ENCODE data around the gene YWHAE.
"Not testable (repeated sequence)": the region's sequence is repeated elsewhere in the genome, so short reads cannot be mapped to it uniquely, and the experiment has no call there.

YWHAE gene

DNA sequence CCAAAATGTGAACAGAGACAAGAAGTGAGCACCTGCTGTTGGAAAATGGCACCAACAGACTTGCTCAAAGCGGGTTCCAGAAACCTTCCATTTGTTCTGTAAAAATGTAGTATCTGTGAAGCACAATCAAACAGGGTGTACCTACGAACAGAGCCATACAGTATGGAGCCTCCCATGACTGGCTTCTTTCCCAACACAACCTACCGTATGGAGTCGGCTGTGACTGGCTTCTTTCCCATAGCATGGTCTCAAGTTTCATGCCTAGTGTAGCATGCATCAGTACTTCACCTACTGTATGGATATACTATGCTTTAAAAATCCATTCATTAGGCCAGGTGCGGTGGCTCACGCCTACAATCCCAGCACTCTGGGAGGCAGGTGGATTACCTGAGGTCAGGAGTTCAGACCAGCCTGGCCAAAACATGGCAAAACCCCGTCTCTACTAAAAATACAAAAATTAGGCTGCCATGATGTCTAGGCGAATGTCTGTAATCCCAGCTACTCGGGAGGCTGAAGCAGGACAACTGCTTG lies 26.2 kb downstream of the YWHAE start:
- DNase-seq (ENCODE audit: low spot score): no peak

DNA sequence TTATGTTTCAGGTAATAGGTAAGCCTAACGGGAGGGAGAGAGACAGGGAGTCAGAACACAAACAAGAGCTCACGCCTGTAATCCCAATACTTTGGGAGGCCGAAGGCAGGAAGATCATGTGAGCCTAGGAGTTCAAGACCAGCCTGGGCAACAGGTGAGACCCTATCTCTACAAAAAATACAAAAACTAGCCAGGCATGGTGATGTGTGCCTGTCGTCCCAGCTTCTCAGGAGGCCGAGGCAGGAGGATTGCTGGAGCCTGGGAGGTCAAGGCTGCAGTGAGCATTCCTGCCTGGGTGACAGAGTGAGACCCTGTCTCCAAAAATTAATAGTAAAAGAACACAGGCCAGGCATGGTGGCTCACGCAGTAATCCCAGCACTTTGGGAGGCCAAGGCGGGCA lies 27.4 kb downstream of the YWHAE start:
- DNase-seq (ENCODE audit: low spot score): no peak

DNA sequence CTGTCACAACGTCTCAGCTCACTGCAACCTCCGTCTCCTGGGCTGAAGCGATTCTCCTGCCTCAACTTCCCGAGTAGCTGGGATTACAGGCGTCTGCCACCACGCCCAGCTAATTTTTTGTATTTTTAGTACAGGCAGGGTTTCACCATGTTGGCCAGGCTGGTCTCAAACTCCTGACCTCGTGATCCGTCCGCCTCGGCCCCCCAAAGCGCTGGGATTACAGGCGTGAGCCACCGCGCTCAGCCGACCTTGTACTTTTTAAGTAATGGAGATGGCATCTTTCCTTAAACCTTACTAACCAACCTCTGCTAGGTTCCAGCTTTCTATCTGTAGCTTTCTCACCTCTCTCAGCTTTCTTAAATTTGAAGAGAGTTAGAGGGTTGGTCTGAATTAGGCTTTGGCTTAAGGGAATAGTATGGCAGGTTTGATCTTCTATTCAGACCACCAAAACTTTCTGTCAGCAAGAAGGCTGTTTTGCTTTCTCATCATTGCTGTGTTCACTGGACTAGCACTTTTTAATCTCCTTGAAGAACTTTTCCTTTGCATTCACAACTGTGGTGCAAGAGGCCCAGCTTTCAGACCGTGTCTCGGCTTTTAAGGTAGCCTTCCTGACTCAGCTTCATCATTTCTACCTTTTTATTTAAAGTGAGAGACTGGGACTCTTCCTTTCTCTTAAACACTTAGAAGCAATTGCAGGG lies 28.0 kb downstream of the YWHAE start:
- no peak for DNase-seq (ENCODE audit: low spot score)

DNA sequence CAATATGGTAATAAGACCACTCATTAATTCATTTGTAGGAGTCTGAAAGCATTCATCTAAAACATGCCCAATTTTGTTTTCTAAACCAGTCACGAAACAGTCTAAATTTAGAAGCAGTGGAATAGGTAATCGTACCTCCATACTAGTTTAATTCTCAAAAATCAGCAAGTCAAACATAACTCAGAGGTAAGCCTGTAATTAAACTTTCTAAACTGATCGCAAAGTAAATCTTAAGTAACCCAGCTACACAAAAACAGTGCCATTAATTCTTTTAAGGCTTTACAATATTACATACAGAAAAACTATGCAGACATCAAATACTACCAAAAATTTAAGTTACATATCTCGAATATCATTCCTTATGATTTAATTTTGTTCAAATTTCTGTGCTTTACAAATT lies 31.4 kb downstream of the YWHAE start:
- DNase-seq (ENCODE audit: low spot score): no peak

DNA sequence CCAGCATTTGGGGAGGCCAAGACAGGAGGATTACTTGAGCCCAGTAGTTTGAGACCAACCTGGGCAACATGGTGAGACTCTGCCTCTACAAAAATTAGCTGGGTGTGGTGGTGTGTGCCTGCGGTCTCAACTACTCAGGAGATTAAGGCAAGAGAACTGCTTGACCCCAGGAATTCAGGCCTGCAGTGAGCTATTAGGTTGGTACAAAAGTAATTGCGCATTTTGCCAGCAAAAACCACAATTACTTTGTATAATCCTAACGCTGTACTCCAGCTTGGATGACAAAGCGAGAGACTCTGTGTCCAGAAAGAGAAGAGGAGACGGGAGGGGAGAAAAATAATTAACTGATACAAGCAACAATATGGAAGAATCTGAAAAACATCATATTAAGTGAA lies 32.7 kb downstream of the YWHAE start:
- no peak for DNase-seq (ENCODE audit: low spot score)

DNA sequence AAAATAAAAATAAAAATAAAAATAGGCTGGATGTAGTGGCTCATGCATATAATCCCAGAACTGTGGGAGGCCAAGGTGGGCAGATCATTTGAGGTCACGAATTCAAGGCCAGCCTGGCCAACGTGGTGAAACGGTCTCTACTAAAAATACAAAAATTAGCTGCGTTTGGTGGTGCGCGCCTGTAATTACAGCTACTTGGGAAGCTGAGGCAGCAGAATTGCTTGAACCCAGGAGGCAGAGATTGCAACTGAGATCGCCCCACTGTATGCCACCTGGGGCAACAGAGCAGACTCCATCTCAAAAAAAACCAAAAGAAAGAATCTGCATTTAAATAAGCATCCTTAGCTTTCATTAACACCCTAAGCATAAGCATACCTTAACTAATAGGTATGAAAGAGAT lies 33.8 kb downstream of the YWHAE start:
- no peak for DNase-seq (ENCODE audit: low spot score)

DNA sequence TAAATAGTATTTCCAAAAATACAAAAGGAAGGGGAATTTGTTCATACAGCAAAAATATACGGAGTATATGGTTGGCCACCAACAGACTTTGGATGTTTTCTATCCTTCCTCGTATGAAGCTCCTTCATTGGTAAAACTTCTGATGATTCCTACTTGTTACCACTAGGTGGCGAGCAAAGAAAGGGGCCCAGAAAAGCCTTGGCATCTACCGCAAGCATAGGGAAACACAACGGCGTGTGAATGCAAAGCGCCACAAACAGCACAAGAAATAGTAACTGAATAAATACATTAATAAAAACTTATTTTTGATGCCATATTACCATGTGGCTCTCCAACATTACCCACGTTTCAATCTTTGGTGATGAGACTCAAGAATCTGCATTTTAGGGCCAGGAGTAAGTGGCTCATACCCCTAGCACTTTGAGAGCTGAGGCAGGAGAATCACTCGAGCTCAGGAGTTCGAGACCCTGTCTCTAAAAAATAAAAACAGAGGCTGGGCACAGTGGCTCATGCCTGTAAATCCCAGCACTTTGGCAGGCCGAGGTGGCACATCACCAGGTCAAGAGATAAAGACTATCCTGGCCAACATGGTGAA lies 34.5 kb downstream of the YWHAE start:
- peak; percentile 90 for DNase-seq (ENCODE audit: low spot score)

DNA sequence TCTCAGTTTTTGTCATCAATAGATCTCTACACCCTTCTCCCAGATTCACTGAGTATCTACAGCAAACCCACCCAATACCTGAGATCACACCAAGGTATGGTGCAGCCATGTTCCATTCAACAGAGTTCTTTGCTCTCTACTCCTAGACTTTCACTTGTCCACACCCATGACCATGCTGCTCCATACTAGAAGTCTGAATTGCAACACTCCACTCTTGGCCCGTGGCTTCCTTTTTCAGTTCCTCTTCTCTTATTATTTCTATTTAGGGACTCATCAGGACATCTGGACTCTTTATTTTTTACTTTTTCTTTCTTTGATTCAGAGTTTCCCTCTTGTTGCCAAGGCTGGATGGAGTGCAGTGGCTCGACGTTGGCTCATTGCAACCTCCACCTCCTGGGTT lies 37.1 kb downstream of the YWHAE start:
- DNase-seq (ENCODE audit: low spot score): peak; percentile 80

DNA sequence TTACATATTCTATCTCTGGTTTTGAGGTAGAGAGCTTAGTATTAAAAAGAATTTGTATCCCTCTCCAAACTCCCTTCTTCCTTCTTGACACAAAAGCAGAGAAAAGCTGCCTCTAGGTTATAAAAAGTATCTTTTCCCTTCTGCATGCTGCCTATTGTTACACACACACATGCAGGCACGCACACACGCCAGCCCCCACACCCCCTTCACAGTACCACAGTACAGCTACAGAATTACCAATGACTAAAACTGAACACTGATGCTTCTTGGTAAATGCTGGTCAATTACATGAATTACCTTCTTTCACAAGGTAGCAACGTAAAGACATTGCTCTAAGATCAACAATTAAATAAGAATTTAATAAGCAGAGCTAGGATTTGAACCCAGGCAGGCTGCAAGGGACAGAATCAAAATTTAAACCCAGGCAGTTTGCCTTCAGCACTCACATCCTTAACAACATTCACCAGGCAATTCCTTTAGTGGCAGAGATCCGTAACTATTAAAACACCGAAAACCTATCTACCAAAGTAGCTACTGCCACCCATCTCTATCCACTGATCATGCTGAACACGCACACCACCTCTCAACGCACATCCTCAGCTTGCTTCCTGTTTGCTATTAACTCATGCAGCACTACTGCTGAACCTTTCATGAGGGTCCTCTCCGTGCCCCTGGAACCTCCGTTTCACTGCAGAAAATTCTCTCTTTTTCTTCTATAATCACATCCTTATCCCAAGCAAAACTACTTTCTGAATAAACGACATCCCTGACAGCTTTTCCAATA lies 37.8 kb downstream of the YWHAE start:
- peak; percentile 24 for DNase-seq (ENCODE audit: low spot score)

DNA sequence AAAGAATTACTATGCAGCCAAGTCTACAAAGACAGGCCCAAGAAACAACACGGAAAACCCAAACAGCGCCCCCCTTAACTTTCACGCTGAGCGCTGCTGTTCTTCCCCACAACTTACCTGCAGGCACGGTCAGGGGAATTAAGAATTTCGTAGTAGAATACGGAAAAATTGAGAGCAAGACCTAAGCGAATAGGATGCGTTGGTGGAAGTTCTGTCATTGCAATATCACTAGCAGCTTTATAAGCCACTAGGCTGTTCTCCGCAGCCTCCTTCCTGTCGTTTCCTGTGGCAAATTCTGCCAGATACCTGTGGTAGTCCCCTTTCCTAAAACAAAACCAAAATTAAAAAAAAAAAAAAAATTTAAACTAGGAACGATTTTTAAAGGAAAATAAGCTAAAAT lies 39.0 kb downstream of the YWHAE start:
- DNase-seq (ENCODE audit: low spot score): no peak

DNA sequence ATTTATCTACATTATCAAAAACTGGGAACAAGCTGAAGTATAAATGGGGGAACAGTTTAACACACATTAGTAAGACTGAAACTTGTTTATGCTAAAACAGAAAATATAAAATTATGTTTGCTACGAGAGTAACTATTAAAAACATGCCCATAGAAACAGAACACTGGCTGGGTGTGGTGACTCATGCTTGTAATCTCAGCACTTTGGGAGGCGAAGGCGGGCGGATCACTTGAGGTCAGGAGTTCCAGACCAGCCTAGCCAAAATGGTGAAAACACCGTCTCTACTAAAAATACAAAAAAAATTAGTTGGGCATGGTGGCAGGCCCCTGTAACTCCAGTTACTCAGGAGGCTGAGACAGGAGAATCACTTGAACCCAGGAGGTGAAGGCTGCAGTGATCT lies 39.7 kb downstream of the YWHAE start:
- DNase-seq (ENCODE audit: low spot score): not testable (repeated sequence)

DNA sequence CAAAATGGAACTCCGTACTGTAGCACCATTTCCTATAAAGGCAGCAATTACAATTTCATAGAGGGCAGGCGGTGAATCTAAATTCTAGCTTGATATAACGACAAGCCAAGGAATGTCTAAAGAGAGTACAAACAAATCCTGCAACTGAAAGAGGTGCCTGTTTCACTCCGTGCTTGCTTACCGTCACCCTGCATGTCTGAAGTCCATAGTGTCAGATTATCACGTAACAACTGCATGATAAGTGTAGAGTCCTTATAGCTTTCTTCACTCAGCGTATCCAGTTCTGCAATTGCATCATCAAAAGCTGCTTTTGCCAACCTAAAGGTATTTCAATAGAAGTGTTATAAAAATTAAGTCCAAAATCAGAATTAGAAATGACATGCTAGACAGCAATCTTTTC lies 46.0 kb downstream of the YWHAE start:
- DNase-seq (ENCODE audit: low spot score): no peak

DNA sequence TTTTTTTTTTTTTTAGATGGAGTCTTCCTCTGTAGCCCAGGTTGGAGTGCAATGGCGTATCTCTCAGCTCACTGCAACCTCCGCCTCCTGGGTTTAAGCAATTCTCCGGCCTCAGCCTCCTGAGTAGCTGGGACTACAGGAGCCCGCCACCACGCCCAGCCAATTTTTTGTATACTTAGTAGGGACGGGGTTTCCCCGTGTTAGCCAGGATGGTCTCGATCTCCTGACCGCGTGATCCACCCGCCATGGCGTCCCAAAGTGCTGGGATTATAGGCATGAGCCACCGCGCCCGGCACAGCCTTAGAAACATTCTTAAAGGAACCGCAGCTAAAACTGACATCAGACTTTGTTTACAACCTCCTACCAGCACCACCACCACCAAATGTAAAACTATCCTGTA lies 47.5 kb downstream of the YWHAE start:
- not testable (repeated sequence) for DNase-seq (ENCODE audit: low spot score)

DNA sequence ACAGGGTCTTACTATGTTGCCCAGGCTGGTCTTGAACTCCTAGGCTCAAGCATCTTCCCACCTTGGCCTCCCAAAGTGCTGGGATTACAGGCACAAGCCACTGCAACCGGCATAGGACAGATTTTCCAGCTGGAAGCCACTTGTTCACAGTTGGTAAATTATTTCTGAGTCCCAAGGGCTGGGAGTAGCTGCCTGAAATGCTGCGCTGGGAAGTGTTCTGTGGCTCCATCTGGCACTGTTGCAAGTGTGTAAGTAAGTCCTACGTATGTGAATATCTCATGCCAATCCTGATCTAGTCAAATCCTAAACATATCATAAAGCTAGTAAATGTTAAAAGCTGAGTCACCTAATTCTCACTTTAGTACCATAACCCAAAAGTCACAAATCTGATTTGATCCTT lies 48.1 kb downstream of the YWHAE start:
- no peak for DNase-seq (ENCODE audit: low spot score)

DNA sequence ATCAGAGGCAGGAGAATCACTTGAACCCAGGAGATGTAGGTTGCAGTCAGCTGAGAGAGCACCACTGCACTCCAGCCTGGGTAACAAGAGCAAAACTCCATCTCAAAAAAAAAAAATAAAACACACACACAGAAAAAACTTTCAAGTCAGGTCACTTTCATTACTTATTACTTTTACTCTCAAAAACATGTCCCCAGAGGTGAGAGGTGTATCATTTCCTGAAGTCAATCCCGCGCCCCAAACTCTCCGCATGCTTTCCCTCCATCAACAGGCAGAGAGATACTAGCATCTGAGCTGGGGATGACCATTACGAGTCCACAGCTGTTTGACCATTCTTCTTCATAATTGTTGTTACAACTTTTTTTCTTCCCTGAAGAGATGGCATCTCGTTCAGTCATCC lies 48.7 kb downstream of the YWHAE start:
- DNase-seq (ENCODE audit: low spot score): no peak

DNA sequence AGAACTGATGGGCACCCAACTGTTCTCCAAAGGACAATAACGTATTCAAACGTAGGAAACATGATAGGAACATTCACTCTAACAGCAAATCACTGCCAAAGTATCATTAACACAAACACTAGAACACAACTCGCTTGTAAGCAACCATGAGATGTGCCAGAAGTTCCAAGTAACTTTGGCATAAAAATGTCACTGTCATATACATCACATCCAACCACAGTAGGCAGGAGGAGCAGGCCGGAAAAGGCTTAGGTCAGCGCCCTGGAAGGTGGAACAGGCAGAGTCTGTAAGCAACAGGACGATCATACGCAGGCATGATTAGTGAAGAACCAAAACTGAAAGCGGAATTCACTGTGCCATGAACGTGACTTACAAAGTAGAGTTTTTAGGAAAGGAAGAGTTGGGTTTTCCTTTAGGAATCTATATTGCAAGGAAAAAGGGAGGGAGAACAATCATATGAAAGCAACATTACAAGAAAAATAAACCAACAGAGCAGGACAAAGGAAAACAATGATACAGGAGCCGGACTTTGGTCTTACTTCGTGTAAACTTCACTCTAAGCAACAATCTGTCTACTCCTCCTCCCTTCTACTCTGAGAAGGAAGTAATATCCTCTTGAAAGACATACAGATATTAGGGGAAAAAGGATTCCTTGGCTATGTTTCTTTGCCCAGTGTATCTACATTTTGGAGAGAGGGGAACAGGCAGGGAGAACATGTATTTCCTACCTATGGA lies 52.3 kb downstream of the YWHAE start:
- peak; percentile 28 for DNase-seq (ENCODE audit: low spot score)

DNA sequence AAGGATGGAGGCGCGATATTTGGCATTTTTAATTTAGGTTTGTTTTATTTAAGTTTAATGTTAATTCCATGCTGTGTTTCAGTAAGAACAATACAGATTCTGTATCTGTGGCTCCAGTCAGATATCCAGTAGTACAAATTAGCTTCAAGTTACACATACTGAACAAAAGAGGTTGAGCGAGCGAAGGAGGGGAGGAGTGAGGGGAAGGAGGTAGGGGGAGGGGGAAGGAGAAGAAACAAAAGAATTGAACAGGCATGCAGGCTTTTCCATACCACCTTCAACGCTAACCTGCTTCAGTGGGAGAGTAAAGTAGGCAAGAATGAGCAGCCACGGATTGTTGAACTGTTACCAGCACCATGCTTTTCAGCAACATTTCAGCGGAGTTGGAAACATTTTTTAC lies 55.5 kb downstream of the YWHAE start:
- no peak for DNase-seq (ENCODE audit: low spot score)

DNA sequence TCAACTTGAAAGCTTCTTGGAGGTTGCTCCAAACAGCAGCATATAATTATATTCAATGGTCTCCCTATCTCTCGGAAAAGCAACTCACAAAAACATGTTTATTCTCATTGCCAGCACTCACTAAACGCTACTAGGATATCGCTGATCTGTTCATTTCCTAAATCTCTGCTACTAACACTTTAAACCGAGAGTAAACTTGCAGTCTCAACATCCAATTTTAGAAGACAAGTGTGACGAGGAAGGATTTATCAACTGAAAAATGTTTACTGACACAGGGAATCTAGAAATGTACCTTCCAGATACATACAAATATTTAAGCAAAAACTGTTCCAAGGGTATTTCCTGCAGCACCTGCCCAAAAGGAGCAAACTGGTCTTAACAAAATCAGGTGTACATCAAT lies 56.5 kb downstream of the YWHAE start:
- DNase-seq (ENCODE audit: low spot score): no peak

DNA sequence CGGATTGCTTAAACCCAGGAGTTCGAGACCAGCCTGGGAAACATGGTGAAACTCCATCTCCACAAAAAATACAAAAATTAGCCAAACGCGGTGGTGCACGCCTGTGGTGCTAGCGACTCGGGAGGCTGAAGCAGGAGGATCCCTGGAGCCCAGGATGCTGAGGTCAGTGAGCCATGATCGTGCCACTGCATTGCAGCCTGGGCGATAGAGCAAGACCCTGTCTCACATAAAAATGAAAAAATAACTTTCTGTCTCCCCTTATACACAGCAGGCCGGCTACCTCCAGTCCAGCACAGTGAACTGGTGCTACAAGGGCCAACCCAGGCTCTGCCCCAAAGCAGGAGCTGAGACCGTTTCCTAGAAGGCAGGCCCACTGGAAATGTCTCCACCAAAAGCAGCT lies 59.7 kb downstream of the YWHAE start:
- DNase-seq (ENCODE audit: low spot score): no peak

DNA sequence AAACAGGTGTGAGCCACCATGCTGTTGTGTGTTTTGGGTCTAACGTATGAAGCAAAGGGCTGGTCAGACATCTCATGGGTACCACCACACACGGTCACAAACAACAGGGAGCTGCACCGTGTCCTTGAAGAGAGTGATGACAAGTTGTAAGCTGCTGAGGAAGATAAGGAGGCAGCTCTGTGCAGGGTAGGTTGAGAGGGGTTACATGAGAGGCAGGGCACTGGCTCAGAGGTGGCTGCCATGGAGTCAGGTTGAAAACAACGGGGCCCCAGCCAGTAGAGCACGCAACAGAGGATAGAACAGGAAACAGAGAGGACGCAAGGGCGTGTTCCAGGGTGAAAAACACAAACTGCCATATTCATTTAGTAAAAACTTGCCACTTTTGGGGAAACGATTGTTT lies 68.3 kb downstream of the YWHAE start:
- no peak for DNase-seq (ENCODE audit: low spot score)

DNA sequence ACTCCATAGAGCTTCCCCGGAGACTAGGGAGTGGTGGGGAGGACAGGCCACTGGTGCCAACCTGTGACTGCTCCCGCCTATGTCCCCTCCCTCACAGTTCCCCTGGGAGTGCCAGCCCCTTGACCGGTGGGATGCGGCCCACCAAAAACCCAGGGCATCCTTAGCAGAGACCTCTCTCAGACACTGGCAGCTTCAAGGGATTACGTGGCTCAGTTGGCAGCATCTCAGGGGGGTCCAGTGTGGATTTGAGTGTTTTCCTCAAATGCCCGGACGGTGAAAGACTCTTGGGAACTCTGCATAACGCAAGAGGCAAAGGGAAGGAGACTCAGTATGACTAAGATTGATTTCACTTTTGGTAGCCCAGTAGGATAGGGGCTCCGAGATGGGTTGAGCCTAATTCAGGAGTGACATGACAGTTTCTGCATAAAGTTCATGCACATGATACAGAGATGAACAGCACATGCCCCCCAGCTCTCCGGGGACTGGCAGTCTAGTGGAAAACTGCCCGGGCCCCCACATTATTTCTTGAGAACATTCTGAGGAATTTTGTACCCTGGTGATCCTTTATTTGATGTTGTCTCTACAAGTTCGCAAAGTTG lies 70.2 kb downstream of the YWHAE start:
- DNase-seq (ENCODE audit: low spot score): no peak

DNA sequence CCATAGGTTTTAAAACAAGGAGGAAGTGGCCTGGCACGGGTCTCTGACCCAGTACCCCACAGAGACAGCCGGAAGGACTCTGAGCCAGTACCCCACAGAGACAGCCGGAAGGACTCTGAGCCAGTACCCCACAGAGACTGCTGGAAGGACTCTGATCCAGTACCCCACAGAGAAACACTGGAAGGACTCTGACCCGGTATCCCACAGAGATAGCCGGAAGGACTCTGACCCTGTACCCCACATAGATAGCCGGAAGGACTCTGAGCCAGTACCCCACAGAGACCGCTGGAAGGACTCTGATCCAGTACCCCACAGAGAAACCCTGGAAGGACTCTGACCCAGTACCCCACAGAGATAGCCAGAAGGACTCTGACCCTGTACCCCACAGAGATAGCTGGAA lies 71.6 kb downstream of the YWHAE start:
- DNase-seq (ENCODE audit: low spot score): no peak
